GM10248 (cell line): ENCODE data around the gene HSD17B4.
"Not testable (repeated sequence)": the region's sequence is repeated elsewhere in the genome, so short reads cannot be mapped to it uniquely, and the experiment has no call there.

Source experiments
- CTCF ChIA-PET: fragments of 300-600 bp; sonication (Branson Sonifier 250); formaldehyde crosslinking; extraction: SDS; loops from one replicate; lab custom pipeline; 2021; ENCODE audit warnings: antibody characterized with exemption; lab: Yijun Ruan, JAX
- POLR2A ChIA-PET: fragments of 350-650 bp; sonication (Branson Sonifier 250); formaldehyde crosslinking; extraction: SDS; loops from one replicate; lab custom pipeline; 2020; ENCODE audit warnings: antibody characterized with exemption; lab: Yijun Ruan, JAX
- DNase-seq: peaks from one replicate; pipeline ENCODE4 v3.0.0; 2012; ENCODE audit errors: extremely low spot score
- CTCF ChIP-seq: IDR thresholded peaks from 2 replicates; pipeline ENCODE4 v1.5.1; 2012; ENCODE audit warnings: mild to moderate bottlenecking, low read depth; ENCODE audit errors: extremely low read depth, missing control alignments, control extremely low read depth

The HSD17B4 gene

GRCh38 chr5:119483155-119483554 lies 30.9 kb downstream of the HSD17B4 start:
- DNase-seq: no peak
- ChIA-PET POLR2A (no interaction called here), CTCF (interaction anchor here (0.8 to 1.3 kb wide), 3 partner anchors 10 to 496 kb away, joined by 3 read pairs; no protein-coding TSS in a partner anchor)
- no peak for TF ChIP-seq CTCF

GRCh38 chr5:119484884-119485283 lies 32.6 kb downstream of the HSD17B4 start:
- POLR2A ChIA-PET: no interaction called here
- CTCF ChIA-PET: no interaction called here
- no peak for DNase-seq
- TF ChIP-seq CTCF: no peak

GRCh38 chr5:119501671-119502179 lies 49.4 kb downstream of the HSD17B4 start:
- POLR2A ChIA-PET: no interaction called here
- CTCF ChIA-PET: no interaction called here
- no peak for TF ChIP-seq CTCF
- DNase-seq: no peak

- DNase-seq, POLR2A ChIA-PET, CTCF ChIA-PET: not testable (repeated sequence)
These were observed 51.6 kb downstream of the HSD17B4 start for GRCh38 chr5:119503939-119504338.

GRCh38 chr5:119512277-119512676 lies 60.0 kb downstream of the HSD17B4 start:
- ChIA-PET CTCF (no interaction called here), POLR2A (no interaction called here)
- no peak for TF ChIP-seq CTCF
- no peak for DNase-seq

GRCh38 chr5:119515192-119515591 lies 62.9 kb downstream of the HSD17B4 start:
- DNase-seq: no peak
- ChIA-PET POLR2A (no interaction called here), CTCF (no interaction called here)
- TF ChIP-seq CTCF: no peak

GRCh38 chr5:119517115-119517514 lies 64.8 kb downstream of the HSD17B4 start:
- POLR2A ChIA-PET, DNase-seq: not testable (repeated sequence)
- CTCF ChIA-PET: interaction anchor here (1.3 kb wide), 1 partner anchor 49 kb away, joined by 3 read pairs; no protein-coding TSS in a partner anchor

- ChIA-PET CTCF (interaction anchor here (1.4 kb wide), 1 partner anchor 12 kb away, joined by 3 read pairs; no protein-coding TSS in a partner anchor), POLR2A (no interaction called here)
- DNase-seq: no peak
- no peak for TF ChIP-seq CTCF
These were observed 68.9 kb downstream of the HSD17B4 start for GRCh38 chr5:119521232-119521631.
